IPS-11a (cell line): ENCODE measurements around the gene SLC4A3.

Experiments used
- H3K4me3 ChIP-seq: one replicate; pipeline ENCODE4 v1.5.1; 2013; ENCODE audit warnings: low read depth, low read length, control low read depth

Gene SLC4A3

DNA sequence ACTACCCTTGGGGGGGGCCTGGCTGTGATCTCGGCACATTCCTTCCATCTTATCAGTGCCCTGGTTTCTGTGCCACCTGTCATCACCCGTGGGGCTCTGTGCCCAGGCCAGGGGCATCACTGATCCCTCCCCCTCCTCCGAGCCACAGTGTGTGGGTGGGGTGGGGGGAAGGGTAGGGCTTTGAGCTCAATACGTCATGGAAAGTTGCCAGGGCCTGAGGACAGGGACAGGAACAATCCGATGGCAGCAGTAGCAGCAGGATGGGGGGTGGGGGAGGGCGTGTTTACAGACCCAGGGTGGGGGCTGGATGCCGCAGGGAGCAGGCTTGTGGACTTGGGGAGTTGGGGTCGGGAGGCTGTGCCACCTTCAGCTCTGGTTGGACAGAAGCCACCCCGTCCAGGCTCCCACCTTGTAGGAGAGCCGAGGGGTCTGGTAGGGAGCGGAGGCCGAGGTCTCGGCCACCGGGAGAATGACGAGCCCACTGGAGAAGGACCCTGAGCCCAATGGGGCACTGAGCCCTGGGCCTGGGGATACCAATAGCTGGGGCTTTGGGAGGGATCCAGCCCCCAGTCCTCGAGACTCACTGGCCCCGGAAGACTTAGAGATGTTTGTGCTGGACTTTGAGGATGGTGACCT is 3.5 kb downstream of the SLC4A3 start:
- H3K4me3 ChIP-seq, result no peak overlapping the region

GRCh38 chr2:219631406-219631891 is 4.0 kb downstream of the SLC4A3 start:
- H3K4me3 ChIP-seq, result no peak overlapping the region

- no peak overlapping the region for H3K4me3 ChIP-seq
These were observed 4.7 kb downstream of the SLC4A3 start for GRCh38 chr2:219631904-219632759.

- no peak overlapping the region for H3K4me3 ChIP-seq
These were observed 5.3 kb downstream of the SLC4A3 start for GRCh38 chr2:219632760-219633105.

GRCh38 chr2:219633276-219634065 is 6.0 kb downstream of the SLC4A3 start:
- no peak overlapping the region for H3K4me3 ChIP-seq

DNA sequence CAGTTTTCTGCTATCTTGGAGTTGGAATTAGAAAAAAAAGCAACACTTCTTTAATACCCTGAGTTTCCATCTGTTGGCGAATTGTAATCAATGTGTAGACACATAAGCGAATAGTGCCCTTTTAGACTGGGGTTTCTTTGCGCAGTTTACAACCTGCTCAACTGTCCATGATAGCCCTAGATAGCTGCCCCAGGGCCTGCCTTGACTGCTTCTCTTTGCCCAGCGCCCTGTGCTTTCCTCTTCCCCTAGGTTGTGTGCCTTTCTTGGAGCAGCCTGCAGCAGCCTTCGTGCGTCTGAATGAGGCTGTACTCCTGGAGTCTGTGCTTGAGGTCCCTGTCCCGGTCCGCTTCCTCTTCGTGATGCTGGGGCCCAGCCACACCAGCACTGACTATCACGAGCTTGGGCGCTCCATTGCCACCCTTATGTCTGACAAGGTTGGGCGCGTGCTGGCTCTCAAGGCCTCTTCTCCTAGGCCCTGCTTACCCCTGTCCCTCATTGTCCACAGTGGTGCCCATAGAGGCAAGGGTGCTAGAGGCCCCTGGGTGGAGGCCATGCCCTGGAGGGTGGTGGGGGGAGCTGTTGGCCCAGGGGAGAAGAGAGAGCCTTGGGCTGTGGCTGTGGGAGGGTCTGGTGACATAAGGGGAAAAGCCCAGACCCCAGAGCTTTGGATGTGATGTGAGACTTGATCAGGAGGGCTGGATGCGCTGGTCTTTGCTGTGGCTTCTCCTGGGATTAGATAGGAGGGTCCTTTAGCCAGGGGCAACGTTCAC is 6.9 kb downstream of the SLC4A3 start:
- no peak overlapping the region for H3K4me3 ChIP-seq

- no peak overlapping the region for H3K4me3 ChIP-seq
These were observed 7.7 kb downstream of the SLC4A3 start for GRCh38 chr2:219634951-219635751.

DNA sequence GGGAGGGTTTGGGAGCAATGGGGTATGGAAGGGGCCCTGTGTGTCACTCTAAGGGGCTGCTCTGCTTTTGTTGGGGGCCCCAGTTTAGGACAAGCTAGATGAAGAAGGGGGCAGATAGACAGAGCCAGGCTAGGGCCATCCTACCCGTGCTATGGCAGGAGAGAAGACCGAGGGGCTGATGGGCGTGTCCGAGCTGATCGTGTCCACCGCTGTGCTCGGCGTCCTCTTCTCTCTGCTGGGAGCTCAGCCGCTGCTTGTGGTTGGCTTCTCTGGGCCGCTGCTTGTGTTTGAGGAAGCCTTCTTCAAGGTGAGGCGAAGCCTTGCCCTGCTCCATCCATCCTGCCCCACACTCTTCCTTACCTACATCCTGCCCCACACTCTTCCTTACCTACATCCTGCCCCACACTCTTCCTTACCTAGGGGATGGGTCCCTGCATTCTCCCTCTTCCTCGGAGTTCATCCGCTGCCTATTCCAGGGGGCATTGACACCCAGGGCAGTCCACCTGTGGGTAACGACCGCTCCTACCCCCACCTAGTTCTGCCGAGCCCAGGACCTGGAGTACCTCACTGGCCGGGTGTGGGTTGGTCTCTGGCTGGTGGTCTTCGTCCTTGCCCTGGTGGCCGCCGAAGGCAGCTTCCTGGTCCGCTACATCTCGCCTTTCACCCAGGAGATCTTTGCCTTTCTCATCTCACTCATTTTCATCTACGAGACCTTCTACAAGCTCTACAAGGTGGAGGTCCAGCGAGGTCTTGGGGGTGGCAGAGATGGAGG is 8.9 kb downstream of the SLC4A3 start:
- no peak overlapping the region for H3K4me3 ChIP-seq

DNA sequence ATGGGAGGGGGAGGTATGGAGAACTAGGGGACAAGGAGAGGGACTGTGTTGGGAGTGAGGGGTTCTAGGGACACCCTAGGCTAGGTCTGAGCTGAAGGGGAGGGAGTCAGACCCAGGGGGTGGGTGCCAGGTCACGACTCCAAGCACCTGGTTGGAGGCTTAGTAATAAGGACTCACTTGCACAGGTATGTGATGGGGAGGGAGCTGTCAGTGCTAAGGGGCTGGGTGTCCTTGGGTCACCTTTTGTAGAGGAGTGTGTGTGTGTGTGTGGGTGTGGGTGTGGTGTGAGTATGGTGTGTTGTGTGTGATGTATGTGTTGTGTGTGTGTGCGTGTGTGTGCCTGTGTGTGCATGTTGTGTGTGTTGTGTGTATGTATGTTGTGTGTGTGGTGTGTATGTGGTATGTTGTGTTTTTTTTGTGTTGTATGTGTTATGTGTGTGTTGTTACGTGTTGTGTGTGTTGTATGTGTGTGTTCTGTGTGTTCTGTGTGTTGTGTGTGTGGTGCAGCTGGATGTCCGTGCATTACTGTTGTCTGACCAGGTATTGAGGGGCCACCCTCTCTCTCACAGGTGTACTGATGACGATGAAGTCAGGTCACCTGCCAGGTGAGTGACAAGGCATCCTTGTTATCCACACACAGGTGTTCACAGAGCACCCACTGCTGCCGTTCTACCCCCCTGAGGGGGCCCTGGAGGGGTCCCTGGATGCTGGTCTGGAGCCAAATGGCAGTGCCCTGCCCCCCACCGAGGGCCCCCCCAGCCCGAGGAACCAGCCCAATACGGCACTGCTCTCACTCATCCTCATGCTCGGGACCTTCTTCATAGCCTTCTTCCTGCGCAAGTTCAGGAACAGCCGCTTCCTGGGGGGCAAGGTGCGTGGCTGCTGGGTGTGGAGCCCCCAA is 9.8 kb downstream of the SLC4A3 start:
- no peak overlapping the region for H3K4me3 ChIP-seq

DNA sequence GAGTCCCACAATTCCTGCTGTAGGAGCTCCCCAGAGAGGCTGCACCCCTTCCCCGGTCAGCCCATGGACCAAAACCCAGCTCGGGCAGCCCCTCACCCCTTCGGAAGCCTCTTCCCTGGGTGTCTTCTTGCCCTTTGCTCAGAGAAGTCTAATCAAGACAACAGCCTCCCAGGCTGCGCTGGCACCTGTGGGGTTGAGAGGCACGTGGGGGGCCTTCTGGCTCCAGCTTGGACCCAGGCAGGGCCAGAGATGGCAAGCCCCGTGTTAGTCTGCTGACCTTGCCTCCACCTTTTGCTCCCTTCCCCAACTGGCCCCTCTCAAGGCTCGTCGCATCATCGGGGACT is 10.4 kb downstream of the SLC4A3 start:
- H3K4me3 ChIP-seq, result no peak overlapping the region

- H3K4me3 ChIP-seq, result no peak overlapping the region
These were observed 11.0 kb downstream of the SLC4A3 start for GRCh38 chr2:219638217-219638947.

- H3K4me3 ChIP-seq, result no peak overlapping the region
These were observed 11.7 kb downstream of the SLC4A3 start for GRCh38 chr2:219638948-219639755.

DNA sequence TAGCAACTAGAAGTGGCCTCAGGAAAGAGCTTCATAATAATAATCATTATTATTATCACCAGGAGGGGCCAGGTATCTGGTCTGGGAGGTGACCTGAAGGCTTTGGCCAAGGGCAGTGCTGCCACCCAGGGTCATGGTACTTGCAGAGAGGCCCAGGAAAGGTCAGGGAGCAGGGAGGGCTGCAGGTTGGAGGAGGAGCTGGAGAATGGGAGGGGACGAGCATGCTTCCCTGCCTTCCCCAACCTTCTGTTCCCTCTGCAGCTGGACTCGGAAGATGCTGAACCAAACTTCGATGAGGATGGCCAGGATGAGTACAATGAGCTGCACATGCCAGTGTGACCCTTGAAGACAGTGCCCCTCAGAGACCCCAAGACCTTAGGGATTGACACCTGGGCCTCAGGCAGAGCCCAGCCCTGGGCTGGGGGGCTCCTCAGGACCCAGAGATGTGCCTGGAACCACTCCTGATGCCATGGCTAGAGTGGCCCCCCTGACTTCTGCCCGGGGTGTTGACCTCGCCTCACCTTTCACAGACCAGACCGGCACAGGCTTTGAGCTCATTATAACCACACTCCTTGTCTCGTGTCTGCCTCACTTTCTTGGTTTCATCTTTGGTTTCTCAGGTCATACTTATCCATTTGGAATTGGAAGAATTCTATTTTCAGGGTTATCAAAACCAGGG is 14.1 kb downstream of the SLC4A3 start:
- no peak overlapping the region for H3K4me3 ChIP-seq

- no peak overlapping the region for H3K4me3 ChIP-seq
These were observed 14.6 kb downstream of the SLC4A3 start for GRCh38 chr2:219642069-219642454.

DNA sequence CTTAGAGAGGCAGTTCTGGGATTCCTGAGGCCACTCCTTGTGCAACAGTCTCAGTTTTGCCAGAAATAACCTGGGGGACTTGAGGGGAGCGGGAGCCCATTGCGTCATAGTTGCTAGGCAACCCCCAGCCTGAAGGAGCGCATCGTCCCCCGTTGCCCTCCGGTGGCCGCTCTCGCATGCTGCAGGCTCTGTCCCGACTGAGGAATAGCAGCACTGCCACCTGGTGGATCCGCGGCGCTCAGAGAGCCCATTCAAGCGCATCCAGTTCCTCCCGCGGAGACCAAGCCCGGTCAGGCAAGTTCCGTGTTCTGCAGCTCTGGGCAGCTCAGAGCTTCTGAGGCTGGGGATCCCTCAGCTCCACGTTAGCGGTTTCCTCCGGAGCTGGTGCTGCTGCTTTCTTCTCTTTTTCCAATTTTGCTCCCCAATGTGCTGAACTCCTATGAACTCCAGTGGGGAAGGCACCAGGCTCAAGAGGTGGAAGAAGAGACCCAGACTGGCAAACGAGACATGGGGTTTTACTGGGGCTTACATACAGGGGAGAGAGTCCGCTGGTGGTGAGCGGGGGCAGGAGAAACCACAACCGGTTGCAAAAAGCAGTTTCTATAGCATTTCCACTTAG is 15.1 kb downstream of the SLC4A3 start:
- no peak overlapping the region for H3K4me3 ChIP-seq

- no peak overlapping the region for H3K4me3 ChIP-seq
These were observed 15.6 kb downstream of the SLC4A3 start for GRCh38 chr2:219643084-219643473.
